GM19043 (cell line): ENCODE results near the gene RASSF1.

Experiments
- ATAC-seq: cut with Tn5 transposase; IDR thresholded peaks from one replicate; pipeline ENCODE4 v1.9.1; 2021; ENCODE audit warnings: low read depth; ENCODE audit not compliant: unreplicated experiment

Gene RASSF1

GRCh38 chr3:50303013-50303815, 37.4 kb downstream of the RASSF1 start, which contains the start of gene HYAL1:
HYAL1 (minus strand) TSS chr3:50303574; CDS start chr3:50302956, 618 bp downstream.
- no peak for ATAC-seq

- no peak for ATAC-seq
Measured at GRCh38 chr3:50302095-50303012, 38.3 kb downstream of the RASSF1 start.

DNA sequence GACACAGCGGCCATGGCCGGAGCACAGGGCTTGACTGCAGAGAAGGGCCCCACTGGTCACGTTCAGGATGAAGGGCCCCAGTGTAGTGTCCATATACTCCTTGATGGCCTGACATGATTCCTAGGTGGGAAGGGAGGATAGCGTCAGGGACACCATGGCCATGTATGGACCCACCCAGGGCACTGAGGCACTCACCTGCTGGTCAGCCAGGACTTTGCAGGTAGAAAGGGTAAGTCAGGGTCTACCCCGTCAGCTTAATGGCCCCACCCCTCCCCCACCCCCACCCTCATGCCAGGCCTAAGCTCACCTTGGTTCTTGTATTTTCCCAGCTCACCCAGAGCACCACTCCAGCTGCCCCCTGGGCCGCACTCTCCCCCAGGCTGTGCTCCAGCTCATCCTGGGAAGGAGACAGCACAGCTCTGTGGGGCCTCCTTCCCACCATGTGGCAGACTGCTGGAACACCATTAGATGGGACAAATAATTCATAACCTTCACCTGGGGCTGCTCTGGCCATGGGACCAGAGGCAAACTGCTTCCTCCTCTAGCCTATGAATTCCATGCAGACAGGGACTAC, 39.9 kb downstream of the RASSF1 start:
- ATAC-seq: no peak

DNA sequence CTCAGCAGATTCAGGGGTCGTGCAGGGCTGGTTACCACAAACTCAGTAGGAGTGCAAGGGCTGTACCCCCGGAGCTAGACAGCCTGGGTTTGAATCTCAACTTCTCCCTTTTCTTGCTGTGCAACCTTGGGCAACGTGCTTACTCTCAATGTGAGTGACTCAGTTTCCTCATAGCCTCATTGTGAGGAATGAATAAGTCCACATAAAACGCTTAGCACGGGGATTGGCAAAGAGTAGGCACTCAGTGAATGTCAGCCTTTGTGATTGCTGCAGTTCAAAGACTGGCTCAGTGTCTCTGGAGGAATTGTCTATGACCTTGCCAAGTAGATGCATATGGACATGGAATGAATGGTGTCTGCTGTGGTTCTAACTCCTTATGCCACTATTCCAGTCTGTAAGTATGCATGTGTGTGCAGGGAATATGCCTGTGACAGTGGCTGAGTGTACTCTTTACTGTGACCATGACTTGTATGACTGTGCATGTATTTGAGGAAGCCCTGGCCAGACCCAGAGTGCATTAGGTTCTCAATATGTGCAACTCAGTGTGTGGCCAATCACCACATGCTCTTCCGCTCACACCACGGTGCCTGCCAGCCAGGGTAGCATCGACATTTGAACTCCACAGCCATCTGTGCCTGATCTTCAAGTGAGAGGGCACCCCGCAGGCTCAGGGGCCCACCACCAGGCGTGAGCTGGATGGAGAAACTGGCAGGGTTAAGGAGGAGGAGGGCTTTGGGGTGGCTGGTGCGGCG, 40.5 kb downstream of the RASSF1 start:
- no peak for ATAC-seq

DNA sequence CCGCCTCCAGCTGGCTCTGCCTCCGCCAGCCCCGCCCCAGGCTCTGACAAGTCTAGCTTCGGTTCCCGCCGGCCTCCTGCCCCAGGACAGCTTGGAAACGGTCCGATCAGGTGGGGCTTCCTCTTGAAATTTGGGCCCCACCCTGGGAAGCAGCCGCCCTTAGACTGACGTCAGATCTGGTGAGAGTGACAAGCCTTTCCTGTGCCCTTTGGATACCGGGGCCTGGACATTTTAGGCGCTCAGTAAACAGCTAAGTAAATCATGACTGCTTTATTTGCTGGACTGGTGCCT, 41.1 kb downstream of the RASSF1 start:
- ATAC-seq: no peak

DNA sequence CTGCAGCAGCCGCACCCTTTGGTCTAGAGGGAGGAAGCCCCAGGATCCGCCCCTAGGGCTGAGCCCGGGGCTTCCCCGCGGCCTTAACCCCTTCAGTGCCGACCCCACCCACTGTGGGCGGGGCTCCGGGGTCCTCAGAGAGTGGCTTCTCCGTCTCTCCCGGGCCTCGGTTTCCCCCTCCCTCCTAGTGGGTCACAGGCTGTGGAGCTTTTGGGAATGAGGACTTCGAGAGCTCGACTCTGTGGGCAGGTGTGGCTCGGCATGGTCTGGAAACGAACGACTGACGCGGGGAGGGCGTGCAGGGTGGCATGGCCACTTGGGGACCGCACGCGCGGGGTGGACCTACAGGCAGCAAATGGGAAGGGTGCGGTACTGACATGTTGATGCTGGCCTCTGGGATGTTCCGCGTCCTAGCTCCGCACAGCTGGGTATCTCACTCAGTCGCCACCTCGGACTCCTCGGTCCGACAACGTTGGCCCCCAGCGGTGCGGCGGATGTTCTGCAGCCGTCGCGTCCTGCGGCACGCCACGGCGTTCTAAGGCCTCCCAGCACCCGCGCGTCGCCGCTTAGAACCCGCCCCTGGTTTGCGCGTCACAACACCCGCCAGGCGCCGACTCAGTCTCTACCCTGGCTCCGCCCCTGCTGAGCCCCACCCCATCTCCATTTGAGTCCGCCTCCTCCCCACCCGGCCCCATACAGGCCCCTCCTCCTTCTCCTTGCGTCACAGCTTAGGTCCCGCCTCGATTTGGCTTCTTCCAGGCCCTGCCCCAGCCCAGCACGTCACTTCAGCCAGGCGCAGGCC, 41.6 kb downstream of the RASSF1 start, which contains the start of the genes HYAL3 and NAA80:
TSS of gene HYAL3 (minus strand) at position 570 of the 802 bp plus-strand sequence. CDS start 3,803 bp downstream, outside the sequence.
TSS of gene NAA80 (minus strand) at position 570 of the 802 bp plus-strand sequence. CDS start 1,942 bp downstream, outside the sequence.
- peak; percentile 84 for ATAC-seq

DNA sequence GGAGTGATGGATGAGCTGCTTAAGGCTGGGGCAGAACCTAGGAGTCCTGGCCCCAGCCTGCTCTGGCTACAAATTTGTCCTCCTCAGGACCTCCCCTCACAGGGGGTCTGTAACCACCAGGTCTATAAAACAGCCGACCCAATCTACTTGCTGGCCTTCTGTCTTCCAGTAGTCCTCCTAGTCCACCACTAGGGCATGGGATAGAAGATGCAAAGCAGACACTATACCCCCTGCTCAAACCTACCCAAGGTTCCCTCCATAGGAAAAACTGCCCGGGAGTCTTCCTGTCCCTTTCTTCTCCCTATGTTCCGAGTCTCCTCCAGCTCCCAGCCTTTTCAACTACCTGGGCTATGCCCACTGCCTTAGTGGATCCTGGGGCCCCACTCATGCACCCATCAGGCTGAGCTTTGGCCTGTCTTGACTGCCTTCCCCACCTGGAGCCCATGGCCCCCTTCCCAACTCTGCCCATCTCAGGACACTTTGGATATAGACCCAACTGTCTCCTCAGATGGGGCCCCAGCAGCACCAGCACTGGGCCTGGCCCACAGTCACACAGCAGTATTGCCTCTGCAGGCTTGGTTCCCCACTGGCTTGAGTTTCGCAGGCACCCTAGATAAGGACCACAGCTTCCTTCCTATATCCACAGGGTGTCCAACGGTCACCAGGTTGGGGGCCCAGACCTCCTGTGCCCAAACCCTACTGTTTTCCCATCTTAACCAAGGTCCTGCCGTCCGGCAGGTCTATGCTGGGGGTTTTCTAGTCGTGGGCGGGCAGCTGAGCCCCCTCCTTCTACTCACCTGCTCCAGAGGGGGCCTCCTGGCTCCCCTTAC, 42.5 kb downstream of the RASSF1 start:
- no peak for ATAC-seq

- ATAC-seq: no peak
Measured at GRCh38 chr3:50297384-50297775, 43.3 kb downstream of the RASSF1 start.

GRCh38 chr3:50296721-50297383, 43.8 kb downstream of the RASSF1 start:
- no peak for ATAC-seq

- no peak for ATAC-seq
Measured at GRCh38 chr3:50295553-50296431, 44.8 kb downstream of the RASSF1 start.

DNA sequence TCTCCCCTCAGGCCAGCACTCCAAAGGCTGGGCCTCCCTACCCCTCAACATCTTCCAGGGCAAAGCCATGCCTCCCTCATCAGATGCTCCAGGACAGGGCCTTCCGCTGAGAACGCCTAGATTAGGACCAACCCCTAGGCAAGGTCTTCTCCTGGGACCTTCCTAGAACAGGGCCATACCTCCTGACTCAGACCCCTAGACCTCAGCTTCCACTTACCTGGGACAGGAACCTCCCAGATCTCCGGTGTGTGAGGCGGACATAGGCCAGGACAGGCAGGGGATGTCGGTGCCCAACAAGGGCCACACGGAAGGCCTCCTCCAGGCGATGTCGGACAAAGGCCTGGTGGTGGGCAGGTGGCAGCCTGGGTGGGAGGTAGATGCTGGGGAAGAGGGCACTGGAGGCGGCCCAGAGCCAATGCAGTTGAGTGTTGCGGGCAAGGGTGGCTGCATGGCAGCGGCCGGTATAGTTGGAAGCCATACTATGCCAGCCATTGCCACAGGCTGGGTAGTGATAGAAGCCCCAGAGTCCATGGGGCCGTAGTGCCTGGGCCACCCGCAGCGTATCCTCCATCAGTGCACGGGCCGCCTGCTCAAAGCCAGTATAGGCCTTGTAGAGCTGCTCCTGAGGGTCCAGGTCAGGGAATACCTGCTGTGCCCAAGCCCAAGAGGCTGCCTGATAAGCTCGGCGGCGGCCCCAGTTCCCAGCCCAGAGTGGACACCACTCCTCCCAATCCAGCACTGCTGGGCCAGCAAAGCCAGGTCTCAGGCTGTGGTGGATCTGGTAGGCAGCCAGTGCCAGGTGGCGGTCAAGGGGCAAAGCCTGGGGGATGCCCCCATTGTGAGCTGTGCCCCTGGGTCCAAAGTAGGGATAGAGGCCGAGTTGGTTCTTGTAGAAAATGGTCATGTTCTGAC, 45.9 kb downstream of the RASSF1 start:
- ATAC-seq: no peak

DNA sequence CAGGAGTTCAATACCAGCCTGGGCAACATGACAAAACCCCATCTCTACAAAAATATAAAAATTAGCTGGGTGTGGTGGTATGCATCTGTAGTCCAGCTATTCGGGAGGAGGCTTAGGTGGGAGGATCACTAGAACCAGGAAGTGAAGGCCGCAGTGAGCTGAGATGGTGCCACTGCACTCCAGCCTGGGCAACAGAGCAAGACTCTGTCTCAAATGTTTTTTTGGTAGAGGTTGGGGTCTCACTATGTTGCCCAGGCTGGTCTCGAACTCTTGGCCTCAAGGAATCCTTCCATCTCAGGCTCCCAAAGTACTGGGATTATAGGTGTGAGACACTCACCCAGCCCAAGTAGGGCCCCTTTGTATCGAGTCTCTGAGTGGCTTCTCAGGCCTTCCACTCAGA, 46.5 kb downstream of the RASSF1 start:
- no peak for ATAC-seq

DNA sequence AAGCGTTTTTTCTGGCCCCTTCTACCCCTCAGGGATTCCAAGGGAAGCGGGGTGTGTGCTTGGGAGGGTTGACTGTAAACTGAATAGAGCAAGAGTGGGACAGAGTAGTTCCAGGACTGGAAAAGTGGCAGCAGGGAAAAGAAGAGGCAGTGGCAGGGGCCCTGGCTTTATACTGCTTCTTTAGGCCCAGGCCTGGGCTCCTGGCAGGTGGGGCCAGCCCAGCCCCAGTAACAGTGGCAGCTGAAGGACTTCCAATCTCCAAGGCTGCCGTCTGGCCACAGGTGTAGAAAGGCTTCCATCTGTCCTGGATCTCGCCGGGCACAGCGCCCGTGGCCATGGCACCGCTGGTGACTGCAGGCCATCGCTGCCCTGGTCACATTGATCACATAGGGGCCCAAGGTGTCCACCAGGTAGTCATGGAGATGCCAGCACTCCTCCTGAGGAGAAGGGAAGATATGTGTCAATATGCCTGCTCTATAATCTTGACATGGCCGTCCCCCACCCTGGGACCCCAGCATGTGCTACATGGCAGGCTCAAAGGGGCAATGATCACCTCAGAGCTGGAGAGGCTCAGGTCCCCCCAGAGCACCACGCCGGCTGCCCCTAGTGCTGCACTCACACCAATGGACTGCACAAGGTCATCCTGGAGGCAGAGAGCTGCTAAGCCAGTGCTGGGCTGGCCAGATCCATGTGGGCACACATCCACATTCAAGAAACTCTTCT, 47.4 kb downstream of the RASSF1 start:
- ATAC-seq: no peak

- ATAC-seq: peak; percentile 99
Measured at GRCh38 chr3:50292159-50293078, 48.2 kb downstream of the RASSF1 start, which contains the start of gene IFRD2. IFRD2 (minus strand) TSS chr3:50292429; CDS start chr3:50292274, 155 bp downstream.
